ENCODE results near the gene PLEK. TPM values are rescaled to one million over a fixed set of nuclear protein-coding genes. Genes with fewer than 3 reads are reported as not detected.
"Not testable (repeated sequence)": the region's sequence is repeated elsewhere in the genome, so short reads cannot be mapped to it uniquely, and the experiment has no call there.

Gene PLEK, protein sequence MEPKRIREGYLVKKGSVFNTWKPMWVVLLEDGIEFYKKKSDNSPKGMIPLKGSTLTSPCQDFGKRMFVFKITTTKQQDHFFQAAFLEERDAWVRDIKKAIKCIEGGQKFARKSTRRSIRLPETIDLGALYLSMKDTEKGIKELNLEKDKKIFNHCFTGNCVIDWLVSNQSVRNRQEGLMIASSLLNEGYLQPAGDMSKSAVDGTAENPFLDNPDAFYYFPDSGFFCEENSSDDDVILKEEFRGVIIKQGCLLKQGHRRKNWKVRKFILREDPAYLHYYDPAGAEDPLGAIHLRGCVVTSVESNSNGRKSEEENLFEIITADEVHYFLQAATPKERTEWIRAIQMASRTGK
- 0.25 TPM in 1 of 2 replicates, not detected in the other for total RNA-seq (2014; rRNA removed; shearing (Covaris generic))

DNA sequence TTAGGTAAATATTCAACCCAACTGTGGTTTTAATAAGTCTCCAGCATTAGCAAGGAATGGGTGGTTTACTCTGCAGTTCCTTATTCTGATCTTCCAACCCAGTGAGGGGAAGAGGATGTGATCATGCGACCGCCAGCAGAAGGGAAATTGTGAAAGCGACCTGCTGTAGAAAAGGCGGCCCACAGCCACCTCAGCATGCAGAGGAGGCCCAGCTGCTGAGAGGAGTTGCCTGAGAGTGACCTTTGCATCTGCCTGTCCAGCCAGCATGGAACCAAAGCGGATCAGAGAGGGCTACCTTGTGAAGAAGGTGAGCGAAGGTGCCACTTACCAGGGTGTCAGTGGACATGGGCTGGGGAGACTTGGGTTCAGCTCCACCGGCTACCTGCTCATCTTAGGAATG is at the start of gene PLEK:
PLEK (plus strand) TSS at position 196 of the 400 bp plus-strand sequence; CDS start at position 266, 70 bp downstream.
- no peak for DNase-seq (ENCODE audit: low read depth)

DNA sequence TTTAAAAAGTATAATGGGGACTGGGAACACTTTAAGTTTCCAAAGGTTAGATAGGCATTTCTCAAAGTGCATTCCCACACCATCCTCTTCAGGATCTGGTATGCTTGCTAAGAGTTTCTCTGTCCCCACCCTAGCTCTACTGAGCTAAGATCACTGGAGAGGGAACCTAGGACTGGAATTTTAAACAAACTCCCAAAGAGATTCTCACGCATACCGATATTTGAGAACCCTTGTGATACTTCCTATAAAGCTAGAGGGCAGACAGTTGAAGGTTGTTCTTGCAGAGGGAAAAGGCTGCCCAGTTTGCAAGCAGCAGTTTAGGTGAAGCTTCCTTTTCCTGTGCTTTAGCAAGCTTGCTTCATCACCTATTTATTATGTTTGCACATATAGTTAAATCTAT is 49.0 kb upstream of the PLEK start:
- no peak for DNase-seq (ENCODE audit: low read depth)

DNA sequence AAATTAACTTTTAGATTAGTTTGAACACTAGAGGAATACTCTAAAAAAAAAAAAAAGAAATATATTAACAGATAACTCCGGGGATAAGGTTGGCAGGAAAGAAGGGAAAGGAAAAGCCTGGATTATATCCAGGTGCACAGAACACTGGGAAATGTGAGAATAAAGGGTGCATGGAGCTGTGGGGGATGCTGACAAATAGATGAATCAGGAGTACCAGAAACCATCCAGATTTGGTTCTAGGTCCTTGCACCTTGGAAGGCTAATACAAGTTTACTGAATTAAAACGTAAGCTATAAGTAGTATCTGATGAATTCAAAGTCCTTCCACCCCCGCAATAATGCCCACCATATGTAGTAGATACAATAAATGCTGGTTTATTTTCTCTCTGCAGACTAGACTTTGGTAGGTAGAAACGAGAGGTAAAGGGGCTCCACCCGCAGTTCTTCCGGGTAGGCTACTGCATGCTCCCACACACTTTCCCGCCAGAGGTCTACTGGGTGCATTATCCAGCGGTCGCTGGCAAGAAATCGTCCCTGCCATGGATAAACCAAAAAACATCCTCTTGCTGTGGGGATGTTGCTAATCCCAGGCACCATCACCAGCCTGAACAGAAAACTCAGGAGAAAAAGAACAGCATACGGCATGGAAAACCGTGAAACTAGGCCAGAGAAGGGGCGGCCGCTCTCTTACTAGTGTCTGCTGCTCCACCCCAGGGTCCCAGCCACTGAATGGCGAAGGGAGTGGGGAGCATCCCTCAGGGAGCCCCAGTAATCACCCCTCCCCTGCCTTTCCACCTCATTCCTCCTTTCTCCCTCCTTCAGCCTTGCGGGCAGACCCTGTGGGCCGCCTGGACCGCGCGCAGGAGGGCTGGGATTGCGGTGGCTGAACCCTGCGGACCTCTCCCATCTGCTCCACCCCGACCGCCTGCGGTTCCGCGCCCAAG is 46.8 kb upstream of the PLEK start:
- no peak for DNase-seq (ENCODE audit: low read depth)

DNA sequence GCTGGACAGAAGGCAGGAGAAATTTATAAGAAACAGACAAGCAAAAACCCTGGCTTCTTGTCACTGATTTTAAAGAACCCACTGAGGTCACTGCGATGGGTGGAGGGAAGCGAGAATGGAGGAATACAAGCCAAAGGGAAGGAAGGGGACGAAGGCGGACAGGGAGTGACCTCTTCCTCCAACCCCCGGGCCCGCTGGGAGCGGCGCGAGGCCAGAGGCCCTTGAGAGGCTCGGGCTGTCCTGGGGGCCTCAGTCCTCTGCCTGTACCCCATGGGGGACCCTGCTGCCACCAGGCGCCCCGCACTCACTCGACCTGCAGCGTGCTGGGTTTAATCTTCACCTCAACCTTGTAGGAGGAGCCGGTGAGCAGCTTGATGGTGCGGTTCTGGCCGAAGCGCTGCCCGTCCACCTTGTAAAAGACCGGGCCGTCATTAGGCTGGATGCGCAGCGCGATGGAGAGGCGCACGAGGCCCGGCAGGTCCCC is 46.1 kb upstream of the PLEK start:
- no peak for DNase-seq (ENCODE audit: low read depth)

DNA sequence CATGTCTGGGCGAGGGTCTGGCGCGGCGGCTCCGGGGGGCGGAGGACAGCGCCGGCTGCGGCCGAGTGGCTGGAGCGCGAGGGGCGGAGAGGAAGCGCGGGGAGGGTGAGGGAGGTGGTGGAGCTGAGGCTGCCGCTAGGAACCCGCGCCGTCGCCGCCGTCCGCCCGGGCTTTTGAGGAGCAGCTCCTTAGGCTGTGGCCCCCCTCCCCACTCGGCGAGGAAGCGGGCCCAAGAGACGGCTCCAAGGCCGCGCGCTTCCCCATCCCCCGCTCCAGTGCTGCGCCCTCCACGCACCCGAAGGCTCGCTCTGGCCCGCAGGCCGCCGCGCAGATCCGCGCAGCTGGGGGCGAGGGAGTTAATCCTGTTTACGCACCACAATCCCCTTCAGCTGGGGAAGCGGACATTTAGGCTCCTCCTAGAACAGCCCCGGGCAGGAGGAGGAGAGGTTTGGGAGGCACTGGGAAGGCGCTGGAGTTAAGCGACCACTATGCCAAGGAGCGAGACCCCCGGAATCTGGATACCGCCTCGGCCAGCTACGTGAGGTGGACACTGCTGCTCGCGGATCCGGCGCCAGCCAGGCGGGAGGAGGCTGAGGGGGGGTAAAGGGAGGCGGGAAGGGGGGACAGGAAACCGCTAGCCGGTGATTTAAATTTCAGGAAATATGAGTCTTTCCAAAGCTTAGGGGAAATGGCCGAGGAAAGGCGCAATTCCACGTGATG is 45.5 kb upstream of the PLEK start, which contains the start of gene CNRIP1:
CNRIP1 (minus strand) TSS at position 552 of the 720 bp plus-strand sequence; CDS start at position 3, 549 bp downstream.
- DNase-seq (ENCODE audit: low read depth) = peak; percentile 82

DNA sequence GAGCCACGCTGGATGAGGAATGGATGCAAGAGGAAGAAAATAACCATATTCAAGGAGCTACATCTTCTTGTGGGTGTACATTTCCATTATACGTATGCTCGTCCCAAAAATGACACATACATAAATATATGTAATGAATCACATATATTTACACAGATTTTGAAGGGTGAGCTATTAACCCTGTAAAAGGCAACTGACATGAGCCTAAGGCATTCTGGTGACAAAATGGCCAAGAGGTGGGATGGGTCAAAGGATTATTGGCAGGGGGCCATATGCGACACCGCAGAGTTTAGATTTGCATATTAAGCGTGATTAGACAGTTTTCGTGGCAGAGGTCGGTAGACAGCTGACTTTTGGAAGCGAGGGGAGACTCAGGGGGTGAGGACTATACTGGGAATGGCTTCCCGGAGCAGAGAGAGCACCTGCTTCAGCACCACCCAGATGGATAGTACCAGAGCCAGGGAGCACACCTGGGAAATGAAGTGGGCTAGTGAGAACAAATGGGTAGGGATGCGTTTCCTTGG is 44.9 kb upstream of the PLEK start:
- DNase-seq (ENCODE audit: low read depth) = peak; percentile 43

DNA sequence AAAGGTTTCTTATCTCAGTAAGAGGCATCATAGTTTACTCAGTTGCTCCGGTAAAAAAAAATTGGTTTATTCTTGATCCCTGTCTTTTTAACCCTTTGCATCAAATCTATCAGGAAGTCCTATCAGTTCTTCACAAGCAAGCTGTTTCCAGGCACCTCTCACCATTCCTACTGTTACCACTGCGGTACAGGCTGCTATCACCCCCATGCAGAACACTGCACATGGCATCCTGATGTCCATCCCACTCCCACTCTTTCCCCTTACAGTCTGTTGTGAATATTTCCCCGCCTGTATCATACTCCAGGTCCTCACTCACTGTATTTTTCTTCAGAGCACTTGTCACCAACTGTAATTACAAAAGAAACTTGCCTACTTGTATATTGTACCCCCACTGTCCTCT is 40.0 kb upstream of the PLEK start:
- no peak for DNase-seq (ENCODE audit: low read depth)

DNA sequence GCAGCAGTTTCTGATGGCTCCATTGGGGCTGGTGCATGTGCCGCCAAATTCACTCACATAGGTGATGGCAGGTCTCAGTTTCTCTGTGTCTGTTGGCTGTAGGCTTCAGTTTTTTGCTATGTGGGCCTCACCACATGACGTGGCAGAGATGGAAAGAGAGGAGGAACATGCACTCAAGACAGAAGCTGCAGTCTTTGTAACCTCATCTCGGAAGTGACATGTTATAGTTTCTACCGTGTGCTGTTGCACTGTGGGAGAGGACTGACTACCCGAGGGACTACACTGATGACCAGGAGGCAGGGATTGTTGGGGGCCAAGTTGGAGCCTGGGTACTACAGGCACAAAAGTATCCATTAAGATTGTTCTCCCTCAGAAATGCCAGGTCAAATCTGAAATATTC is 36.2 kb upstream of the PLEK start:
- no peak for DNase-seq (ENCODE audit: low read depth)

DNA sequence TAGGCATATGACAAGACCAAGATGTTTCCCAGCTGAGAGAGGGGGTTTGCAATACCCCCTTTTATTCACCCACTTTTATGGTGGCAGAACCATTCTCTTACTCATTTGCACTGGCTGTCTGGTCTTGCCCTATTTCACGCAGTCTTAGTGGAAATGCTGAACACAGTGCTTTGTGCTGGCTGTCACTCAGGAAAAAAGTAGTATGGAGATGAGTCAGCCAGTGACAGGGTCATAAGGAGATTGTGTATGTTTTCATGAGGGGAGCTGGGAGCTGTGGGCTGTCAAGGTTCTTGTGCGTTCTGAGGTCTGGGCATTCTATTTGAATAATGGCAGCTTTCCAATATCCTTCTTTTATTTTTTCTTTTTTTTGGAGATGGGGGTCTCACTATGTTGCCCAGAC is 34.4 kb upstream of the PLEK start:
- peak; percentile 59 for DNase-seq (ENCODE audit: low read depth)

DNA sequence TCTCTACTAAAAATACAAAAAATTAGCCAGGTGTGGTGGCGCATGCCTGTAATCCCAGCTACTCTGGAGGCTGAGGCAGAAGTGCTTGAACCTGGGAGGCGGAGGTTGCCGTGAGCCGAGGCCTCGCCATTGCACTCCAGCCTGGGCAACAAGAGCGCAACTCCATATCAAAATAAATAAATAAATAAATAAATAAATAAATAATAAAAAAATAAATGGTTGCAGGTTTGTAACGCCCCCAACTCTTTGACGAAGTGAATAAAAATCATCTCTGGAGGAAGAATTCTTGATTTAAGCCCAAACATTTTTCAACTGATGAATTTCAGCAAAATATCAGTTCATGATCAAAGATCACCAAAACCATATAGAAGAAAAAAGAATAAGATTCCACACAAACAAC is 32.1 kb upstream of the PLEK start:
- no peak for DNase-seq (ENCODE audit: low read depth)

DNA sequence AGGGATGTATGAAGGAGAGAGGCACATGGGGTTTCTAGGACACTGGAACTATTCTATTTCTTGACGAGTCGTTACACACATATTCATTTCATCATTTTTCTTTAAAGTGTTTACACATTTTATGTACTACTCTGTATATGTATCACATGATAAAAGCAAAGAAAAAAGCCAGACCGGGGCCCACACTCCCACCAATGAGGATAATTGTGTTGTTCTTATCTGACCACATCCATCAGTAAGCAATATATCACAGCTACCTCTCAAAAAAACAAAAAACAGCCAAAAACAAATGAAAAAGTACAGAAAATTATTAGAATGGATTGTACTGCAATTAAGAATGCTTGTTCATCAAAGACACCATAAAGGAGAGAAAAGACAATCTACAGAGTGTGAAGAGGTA is 31.2 kb upstream of the PLEK start:
- DNase-seq (ENCODE audit: low read depth) = no peak

DNA sequence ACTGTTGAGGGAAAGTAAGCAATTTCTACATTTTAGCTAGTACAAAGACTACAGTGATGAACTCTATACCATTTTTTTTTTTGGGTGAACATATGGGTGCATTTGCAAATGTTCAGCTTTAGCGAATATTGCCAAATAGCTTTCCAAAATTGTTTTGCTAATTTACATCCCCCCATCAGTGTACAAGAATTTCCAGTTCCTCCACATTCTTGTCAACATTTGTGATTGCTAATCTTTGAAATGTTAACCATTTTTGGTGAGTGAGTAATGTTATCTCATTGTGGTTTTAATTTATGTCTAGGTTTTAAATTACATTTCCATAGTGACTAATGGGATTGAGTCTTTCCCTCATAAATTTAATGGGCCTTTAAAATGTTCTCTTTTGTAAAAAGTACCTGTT is 28.9 kb upstream of the PLEK start:
- peak; percentile 84 for DNase-seq (ENCODE audit: low read depth)

DNA sequence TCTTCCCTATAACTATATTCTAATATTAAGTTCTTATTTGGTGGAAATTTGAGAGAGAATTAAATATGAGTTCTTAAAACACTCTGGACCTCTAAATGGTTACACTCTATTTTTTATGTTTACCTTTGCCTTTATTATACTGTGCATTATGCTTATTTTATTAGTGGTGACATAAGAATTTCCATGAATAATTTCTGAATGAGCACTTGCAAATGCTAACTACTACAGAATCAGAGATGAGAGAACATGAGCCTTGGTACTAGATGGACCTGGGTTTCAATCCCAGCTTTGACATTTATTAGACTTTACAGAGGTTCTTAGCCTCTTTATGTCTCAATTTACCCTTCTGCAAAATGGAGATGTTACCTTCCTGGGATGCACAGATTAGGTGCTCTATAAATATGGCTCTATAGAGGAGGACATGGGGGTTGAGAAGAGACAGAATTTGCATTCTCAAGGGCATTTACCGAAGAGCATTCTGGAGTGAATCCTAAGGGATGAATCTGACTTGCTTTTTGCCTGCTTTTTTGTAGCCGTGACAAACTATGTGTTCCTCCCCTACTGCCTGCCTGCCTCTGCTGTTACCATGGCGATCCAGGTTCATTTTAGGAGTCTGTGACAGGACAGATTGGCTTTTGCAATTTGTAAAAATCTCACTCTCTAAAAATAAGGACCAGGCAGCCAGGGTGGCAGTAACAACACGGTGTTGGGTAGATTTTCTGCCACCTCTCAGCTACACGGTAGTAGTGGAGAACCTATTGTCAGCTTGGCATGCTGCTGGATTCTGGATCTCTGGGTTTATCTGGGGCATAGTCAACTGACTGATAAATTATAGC is 24.6 kb upstream of the PLEK start:
- no peak for DNase-seq (ENCODE audit: low read depth)

DNA sequence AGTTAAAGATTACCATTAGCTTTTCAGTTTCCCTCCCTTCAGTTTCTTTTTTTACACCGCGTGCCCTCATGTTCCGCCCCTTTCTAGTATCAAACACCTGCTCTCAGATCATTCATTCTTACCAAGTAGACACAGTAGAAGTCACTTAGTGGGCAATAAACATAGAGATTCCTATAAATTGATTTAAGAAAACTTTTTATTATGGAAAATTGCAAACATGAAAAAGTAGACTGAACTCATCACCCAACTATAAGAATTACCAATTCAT is 24.1 kb upstream of the PLEK start:
- DNase-seq (ENCODE audit: low read depth) = no peak

DNA sequence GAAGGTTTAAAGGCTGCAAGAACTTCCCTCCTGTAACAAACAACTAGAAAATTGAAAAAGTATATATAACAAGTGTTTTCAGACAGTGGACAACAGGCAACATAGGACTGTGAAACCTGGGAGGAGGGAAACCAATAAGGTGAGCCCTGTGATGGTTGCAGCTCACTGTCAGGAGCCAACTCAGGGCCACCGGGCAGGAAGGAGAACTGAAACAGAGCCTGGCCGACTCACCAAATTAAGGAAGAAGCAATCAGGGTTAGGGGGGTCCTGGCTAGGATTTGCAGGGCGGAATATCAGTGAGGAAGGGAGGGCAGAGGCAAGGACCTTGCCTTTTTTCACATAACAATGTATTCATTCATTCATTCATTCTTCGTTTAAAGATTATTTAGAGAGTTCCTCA is 23.5 kb upstream of the PLEK start:
- no peak for DNase-seq (ENCODE audit: low read depth)

DNA sequence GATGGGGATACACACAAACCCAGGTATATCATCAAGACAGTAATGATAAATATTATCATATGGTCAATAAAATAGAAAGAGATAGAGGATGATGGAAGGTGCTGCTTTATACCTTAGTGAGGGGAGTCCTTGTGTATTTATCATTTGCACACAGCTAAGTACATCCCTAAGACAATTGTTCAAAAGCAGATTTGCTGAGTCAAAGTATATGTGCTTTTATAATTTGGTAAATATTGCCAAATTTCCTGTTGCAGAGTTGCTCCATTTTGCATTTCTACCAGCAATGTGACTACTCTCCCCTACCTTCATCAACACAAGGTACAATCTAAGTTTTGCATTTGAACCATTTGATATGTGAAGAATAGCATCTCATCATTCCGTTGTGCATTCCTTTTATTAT is 22.6 kb upstream of the PLEK start:
- no peak for DNase-seq (ENCODE audit: low read depth)

DNA sequence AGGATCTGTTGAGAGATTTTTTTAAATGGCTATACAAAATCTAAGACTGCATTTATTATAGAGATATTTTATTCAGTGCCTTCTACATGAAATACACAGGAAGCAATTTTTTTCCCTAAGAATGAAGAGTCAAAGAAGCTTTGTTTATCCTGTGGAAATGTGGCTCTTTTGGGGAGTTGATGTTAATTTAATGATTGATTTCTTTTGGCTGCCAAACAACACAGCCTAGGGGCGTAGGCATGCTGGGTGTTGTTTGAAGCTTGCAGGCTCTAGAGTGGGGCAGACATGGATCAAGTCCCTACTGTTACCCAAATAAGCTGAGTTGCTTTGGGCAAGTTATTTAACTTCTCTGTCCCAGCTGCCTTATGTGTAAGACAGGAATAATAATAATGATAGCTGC is 21.1 kb upstream of the PLEK start:
- peak; percentile 63 for DNase-seq (ENCODE audit: low read depth)

DNA sequence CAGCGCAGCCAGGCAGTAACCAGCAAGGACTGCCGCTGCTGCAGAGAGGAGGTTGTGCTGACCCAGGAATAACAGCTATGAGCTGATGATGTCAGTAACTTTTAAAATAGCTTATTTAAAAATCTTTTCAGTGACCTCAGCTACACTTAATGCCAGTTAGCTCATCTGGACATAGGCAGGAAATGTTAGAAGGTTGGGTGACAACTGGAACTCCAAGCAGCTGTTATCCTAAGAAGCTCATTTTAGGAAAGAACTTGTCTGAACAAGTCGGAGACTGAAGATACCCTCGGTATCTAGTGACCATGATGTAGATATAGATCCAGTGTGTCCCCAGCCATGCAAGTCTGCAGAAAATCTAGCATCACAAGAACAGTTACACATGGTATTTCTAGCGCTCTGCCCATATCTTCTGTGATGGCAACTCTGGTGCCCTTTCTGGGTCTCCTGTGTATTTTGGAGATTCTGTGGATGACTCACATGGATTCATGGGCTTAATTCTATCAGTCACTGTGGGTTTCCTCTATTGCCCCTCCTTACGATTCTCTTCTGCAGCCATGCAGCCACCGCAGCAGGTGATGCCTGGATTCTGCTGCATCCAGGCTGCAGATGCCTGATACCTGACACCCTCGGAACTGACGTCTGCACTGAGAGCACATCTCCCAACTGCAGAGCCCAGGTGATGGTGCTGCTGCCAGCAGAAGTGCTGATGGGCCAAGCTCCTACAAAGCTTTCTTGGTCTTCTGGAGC is 19.8 kb upstream of the PLEK start:
- no peak for DNase-seq (ENCODE audit: low read depth)

DNA sequence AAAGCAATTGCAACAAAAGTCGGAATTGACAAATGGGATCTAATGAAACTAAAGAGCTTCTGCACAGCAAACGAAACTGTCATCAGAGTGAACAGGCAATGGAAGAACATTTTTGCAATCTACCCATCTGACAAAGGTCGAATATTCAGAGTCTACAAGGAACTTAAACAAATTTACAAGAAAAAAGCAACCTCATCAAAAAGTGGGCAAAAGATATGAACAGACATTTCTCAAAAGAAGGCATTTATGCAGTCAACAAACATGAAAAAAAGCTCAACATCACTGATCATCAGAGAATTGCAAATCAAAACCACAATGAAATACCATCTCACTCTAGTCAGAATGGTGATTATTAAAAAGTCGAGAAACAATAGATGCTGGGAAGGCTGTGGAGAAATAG is 16.0 kb upstream of the PLEK start:
- not testable (repeated sequence) for DNase-seq (ENCODE audit: low read depth)

DNA sequence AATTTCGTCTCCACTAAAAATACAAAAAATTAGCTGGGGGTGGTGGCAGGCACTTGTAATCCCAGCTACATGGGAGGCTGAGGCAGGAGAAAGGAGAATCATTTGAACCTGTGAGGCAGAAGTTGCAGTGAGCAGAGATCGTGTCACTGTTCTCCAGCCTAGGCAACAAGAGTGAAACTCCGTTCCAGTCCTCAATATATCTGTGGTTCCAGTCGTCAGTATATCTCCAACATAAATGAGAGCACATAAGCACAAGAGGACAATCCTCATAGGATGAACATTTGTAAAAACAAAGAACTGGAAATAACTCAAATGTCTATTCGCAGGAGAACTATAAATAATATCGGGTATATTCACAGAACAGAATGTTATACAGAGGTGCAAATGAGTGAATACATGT is 13.1 kb upstream of the PLEK start:
- DNase-seq (ENCODE audit: low read depth) = no peak
